Ishikawa (cell line): ENCODE results near the gene OSBPL9.

ENCODE experiments used
- CEBPB ChIP-seq: IDR thresholded peaks from 2 replicates; pipeline ENCODE4 v1.6.1; 2012
- CREB1 ChIP-seq: IDR thresholded peaks from 2 replicates; pipeline ENCODE4 v1.6.1; 2012; ENCODE audit warnings: low read depth
- EGR1 ChIP-seq: IDR thresholded peaks from 2 replicates; pipeline ENCODE4 v1.6.1; 2012
- EP300 ChIP-seq: IDR thresholded peaks from 2 replicates; pipeline ENCODE4 v1.6.1; 2012; ENCODE audit warnings: borderline replicate concordance
- FOXM1 ChIP-seq: IDR thresholded peaks from 2 replicates; pipeline ENCODE4 v1.6.1; 2012; ENCODE audit warnings: low read depth, borderline replicate concordance
- MAX ChIP-seq: IDR thresholded peaks from 2 replicates; pipeline ENCODE4 v1.6.1; 2012
- NFIC ChIP-seq: IDR thresholded peaks from 2 replicates; pipeline ENCODE4 v1.6.1; 2012
- RAD21 ChIP-seq: IDR thresholded peaks from 2 replicates; pipeline ENCODE4 v1.6.1; 2012; ENCODE audit warnings: low read depth
- TAF1 ChIP-seq: IDR thresholded peaks from 2 replicates; pipeline ENCODE4 v1.6.1; 2012; ENCODE audit warnings: low read depth, mild to moderate bottlenecking
- TCF12 ChIP-seq: IDR thresholded peaks from 2 replicates; pipeline ENCODE4 v1.6.1; 2012; ENCODE audit warnings: low read depth
- TEAD4 ChIP-seq: IDR thresholded peaks from 2 replicates; pipeline ENCODE4 v1.6.1; 2012
- USF1 ChIP-seq: IDR thresholded peaks from 2 replicates; pipeline ENCODE4 v1.6.1; 2012
- YY1 ChIP-seq: IDR thresholded peaks from 2 replicates; pipeline ENCODE4 v1.6.1; 2012; ENCODE audit warnings: low read depth
- ZBTB7A ChIP-seq: IDR thresholded peaks from 2 replicates; pipeline ENCODE4 v1.6.1; 2012; ENCODE audit warnings: low read depth
- TF ChIP-seq, protein P1 (sequence below): IDR thresholded peaks from 2 replicates; pipeline ENCODE4 v1.6.1; 2012; ENCODE audit warnings: low read depth, mild to moderate bottlenecking

OSBPL9 gene

GRCh38 chr1:51776408-51776807 is 159.5 kb downstream of the OSBPL9 start:
- TF ChIP-seq CEBPB = no peak
- no peak for TF ChIP-seq ZBTB7A
- TF ChIP-seq FOXM1 = no peak
- TF ChIP-seq, protein P1, sequence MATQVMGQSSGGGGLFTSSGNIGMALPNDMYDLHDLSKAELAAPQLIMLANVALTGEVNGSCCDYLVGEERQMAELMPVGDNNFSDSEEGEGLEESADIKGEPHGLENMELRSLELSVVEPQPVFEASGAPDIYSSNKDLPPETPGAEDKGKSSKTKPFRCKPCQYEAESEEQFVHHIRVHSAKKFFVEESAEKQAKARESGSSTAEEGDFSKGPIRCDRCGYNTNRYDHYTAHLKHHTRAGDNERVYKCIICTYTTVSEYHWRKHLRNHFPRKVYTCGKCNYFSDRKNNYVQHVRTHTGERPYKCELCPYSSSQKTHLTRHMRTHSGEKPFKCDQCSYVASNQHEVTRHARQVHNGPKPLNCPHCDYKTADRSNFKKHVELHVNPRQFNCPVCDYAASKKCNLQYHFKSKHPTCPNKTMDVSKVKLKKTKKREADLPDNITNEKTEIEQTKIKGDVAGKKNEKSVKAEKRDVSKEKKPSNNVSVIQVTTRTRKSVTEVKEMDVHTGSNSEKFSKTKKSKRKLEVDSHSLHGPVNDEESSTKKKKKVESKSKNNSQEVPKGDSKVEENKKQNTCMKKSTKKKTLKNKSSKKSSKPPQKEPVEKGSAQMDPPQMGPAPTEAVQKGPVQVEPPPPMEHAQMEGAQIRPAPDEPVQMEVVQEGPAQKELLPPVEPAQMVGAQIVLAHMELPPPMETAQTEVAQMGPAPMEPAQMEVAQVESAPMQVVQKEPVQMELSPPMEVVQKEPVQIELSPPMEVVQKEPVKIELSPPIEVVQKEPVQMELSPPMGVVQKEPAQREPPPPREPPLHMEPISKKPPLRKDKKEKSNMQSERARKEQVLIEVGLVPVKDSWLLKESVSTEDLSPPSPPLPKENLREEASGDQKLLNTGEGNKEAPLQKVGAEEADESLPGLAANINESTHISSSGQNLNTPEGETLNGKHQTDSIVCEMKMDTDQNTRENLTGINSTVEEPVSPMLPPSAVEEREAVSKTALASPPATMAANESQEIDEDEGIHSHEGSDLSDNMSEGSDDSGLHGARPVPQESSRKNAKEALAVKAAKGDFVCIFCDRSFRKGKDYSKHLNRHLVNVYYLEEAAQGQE = no peak
- no peak for TF ChIP-seq YY1
- TF ChIP-seq TCF12 = no peak
- no peak for TF ChIP-seq RAD21
- TF ChIP-seq MAX = no peak

GRCh38 chr1:51780927-51781326 is 164.0 kb downstream of the OSBPL9 start:
- TF ChIP-seq CREB1 (no peak), FOXM1 (no peak), TEAD4 (no peak), TCF12 (no peak), EP300 (no peak), ZBTB7A (no peak), CEBPB (no peak), RAD21 (no peak), USF1 (no peak), YY1 (no peak), EGR1 (no peak), NFIC (no peak), TAF1 (no peak), MAX (no peak)
- TF ChIP-seq, protein P1 = no peak

DNA sequence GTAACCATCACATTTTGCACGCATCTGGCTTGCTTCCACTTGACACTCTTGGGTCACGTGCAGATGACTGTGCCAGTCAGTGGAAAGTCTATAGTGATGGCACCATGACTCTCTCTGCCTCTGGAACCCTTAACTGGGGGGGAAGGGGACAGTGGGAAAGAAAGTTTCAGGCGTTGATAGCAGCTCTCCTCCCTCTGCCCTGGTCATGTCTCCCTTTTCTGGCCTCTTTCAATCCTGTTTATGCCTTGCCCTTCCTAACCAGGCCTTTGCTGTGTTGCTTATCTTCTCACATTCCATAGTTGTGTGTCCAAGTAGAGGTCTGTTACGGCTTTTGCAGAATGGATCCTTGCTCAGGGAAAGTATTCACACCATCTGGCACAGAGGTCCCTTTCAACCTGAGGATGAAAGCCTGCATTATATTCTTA is 168.1 kb downstream of the OSBPL9 start:
- TF ChIP-seq FOXM1 = no peak
- TF ChIP-seq YY1 = no peak
- no peak for TF ChIP-seq RAD21
- TF ChIP-seq TAF1 = no peak
- TF ChIP-seq USF1 = no peak

DNA sequence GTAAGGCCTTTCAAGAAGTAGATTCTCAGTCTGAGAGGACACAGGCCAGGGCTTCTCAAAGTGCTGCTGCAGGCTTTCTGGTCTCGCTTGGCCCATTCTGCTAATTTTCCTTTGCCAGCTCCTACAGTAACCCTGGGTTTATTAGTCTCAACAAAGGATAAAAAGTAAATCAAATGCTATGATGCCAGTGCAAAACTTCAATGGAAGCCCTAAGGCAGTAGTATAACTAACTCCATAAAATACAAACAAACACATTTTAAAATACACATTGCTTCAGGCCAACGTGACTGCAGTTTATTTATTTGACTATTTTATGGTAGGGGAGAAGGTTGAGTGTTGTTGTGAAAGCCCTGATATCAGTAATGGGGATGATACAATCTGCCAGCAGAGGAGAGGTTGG is 172.0 kb downstream of the OSBPL9 start:
- TF ChIP-seq TEAD4 = no peak
- no peak for TF ChIP-seq EP300
- TF ChIP-seq MAX = no peak
- no peak for TF ChIP-seq TAF1
- TF ChIP-seq YY1 = no peak
- TF ChIP-seq USF1 = no peak
- TF ChIP-seq FOXM1 = no peak
- TF ChIP-seq CREB1 = no peak

DNA sequence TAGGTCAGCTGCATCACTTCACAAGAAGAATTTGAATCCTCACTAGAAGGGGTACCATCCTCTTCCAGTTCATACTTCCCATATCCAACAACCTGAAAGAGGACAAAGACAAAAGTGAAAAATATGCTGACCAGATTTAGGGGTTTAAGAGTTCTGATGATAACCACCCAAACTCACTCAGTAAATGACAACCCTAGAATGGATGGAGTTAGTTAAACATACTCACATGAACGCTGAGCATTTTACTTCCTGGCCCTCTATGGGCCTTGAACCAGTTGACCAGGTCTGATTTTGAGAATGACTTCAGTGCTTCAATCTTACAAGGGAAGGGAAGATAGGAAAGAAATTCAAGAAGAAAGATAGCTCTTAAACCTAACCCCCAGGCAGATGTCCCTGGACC is 172.4 kb downstream of the OSBPL9 start:
- TF ChIP-seq ZBTB7A = no peak
- no peak for TF ChIP-seq CREB1
- no peak for TF ChIP-seq FOXM1
- no peak for TF ChIP-seq CEBPB
- TF ChIP-seq, protein P1 = no peak
